ENCODE data around the gene SIK3.

SIK3 gene

GRCh38 chr11:117097389-117098268, 599 bp downstream of the SIK3 start:
- H3K36me3 ChIP-seq (ENCODE audit: insufficient read depth) = no peaks in the 10 kb centered on the region
- H3K27me3 ChIP-seq (ENCODE audit: insufficient read depth, low read depth) = no peaks in the 10 kb centered on the region
- no peak overlapping the region for H3K4me3 ChIP-seq (IDR thresholded peaks at IDR 0.05; ENCODE audit: insufficient read depth, low read depth, low read length)
- H2AFZ ChIP-seq (ENCODE audit: low read depth) = peak overlapping the region; percentile 30; the same call in 1 of the 2 replicates
- peak overlapping the region; percentile 58 for H3K4me2 ChIP-seq
- peak overlapping the region; percentile 89 for H3K9ac ChIP-seq
- peak overlapping the region; percentile 63 for H3K27ac ChIP-seq
- TF ChIP-seq CTCF (conservative IDR thresholded peaks at IDR 0.05; ENCODE audit: low read depth, low read length) = no peak
- peaks cover 53% of the 10 kb centered on the region for H3K79me2 ChIP-seq (ENCODE audit: insufficient read depth, low read depth)
- no peaks in the 10 kb centered on the region for H4K20me1 ChIP-seq (ENCODE audit: insufficient read depth)
- peaks cover 33% of the 10 kb centered on the region for H3K4me1 ChIP-seq (ENCODE audit: low read depth, poor library complexity, severe bottlenecking)

GRCh38 chr11:117097014-117097388, 1.2 kb downstream of the SIK3 start:
- Histone ChIP-seq H3K27ac (peak overlapping the region; percentile 63), H3K9ac (peak overlapping the region; percentile 89; the same call in 1 of the 2 replicates), H3K4me2 (peak overlapping the region; percentile 58), H3K79me2 (ENCODE audit: insufficient read depth, low read depth) (peaks cover 59% of the 10 kb centered on the region), H2AFZ (ENCODE audit: low read depth) (no peak overlapping the region), H3K36me3 (ENCODE audit: insufficient read depth) (no peaks in the 10 kb centered on the region), H3K27me3 (ENCODE audit: insufficient read depth, low read depth) (no peaks in the 10 kb centered on the region), H4K20me1 (ENCODE audit: insufficient read depth) (no peaks in the 10 kb centered on the region), H3K4me3 (IDR thresholded peaks at IDR 0.05; ENCODE audit: insufficient read depth, low read depth, low read length) (no peak overlapping the region), H3K4me1 (ENCODE audit: low read depth, poor library complexity, severe bottlenecking) (peaks cover 33% of the 10 kb centered on the region)
- no peak for TF ChIP-seq CTCF (conservative IDR thresholded peaks at IDR 0.05; ENCODE audit: low read depth, low read length)

- no peaks in the 10 kb centered on the region for H4K20me1 ChIP-seq (ENCODE audit: insufficient read depth)
- no peaks in the 10 kb centered on the region for H3K36me3 ChIP-seq (ENCODE audit: insufficient read depth)
- no peak overlapping the region for H2AFZ ChIP-seq (ENCODE audit: low read depth)
- no peak overlapping the region for H3K4me3 ChIP-seq (IDR thresholded peaks at IDR 0.05; ENCODE audit: insufficient read depth, low read depth, low read length)
- H3K27ac ChIP-seq = peak overlapping the region; percentile 63
- peaks cover 65% of the 10 kb centered on the region for H3K79me2 ChIP-seq (ENCODE audit: insufficient read depth, low read depth)
- peaks cover 33% of the 10 kb centered on the region for H3K4me1 ChIP-seq (ENCODE audit: low read depth, poor library complexity, severe bottlenecking)
- peak overlapping the region; percentile 89; the same call in 1 of the 2 replicates for H3K9ac ChIP-seq
- no peak for TF ChIP-seq CTCF (conservative IDR thresholded peaks at IDR 0.05; ENCODE audit: low read depth, low read length)
- peak overlapping the region; percentile 58 for H3K4me2 ChIP-seq
- no peaks in the 10 kb centered on the region for H3K27me3 ChIP-seq (ENCODE audit: insufficient read depth, low read depth)
These were observed 1.8 kb downstream of the SIK3 start for GRCh38 chr11:117096201-117096991.

GRCh38 chr11:117095284-117096161, 2.7 kb downstream of the SIK3 start:
- peaks cover 33% of the 10 kb centered on the region for H3K4me1 ChIP-seq (ENCODE audit: low read depth, poor library complexity, severe bottlenecking)
- H4K20me1 ChIP-seq (ENCODE audit: insufficient read depth) = no peaks in the 10 kb centered on the region
- peaks cover 74% of the 10 kb centered on the region for H3K79me2 ChIP-seq (ENCODE audit: insufficient read depth, low read depth)
- peak overlapping the region; percentile 58; the same call in 1 of the 2 replicates for H3K4me2 ChIP-seq
- H3K27ac ChIP-seq = no peak overlapping the region
- TF ChIP-seq CTCF (conservative IDR thresholded peaks at IDR 0.05; ENCODE audit: low read depth, low read length) = no peak
- H3K36me3 ChIP-seq (ENCODE audit: insufficient read depth) = no peaks in the 10 kb centered on the region
- H2AFZ ChIP-seq (ENCODE audit: low read depth) = no peak overlapping the region
- H3K9ac ChIP-seq = no peak overlapping the region
- H3K27me3 ChIP-seq (ENCODE audit: insufficient read depth, low read depth) = no peaks in the 10 kb centered on the region
- no peak overlapping the region for H3K4me3 ChIP-seq (IDR thresholded peaks at IDR 0.05; ENCODE audit: insufficient read depth, low read depth, low read length)
